Adrenal gland (tissue), 12 donors: ENCODE measurements around the gene TMEM250. TPM values are rescaled to one million over a fixed set of nuclear protein-coding genes. Genes with fewer than 3 reads are reported as not detected.

Experiments used
- DNase-seq, 7 donors: peaks; one replicate each; pipeline ENCODE4 v3.0.0-alpha.2; 2019 to 2020
- H3K27ac ChIP-seq, 5 donors: fragments of 200-600 bp; sonication (generic) in 4 of 5; 1 replicate in 3 of 5; 2 replicates in 2 of 5; pipeline versions ENCODE4 v1.5.1 to v1.8.0; 2016 to 2020; ENCODE audit warnings: mild to moderate bottlenecking in 1 of 5
- H3K27me3 ChIP-seq: fragments of 200-600 bp; 2 replicates; pipeline ENCODE4 v1.8.0; 2021
- H3K36me3 ChIP-seq, 2 donors: fragments of 200-600 bp; replicated peaks in 1 of 2; 1 replicate in 1 of 2; 2 replicates in 1 of 2; pipeline versions ENCODE4 v1.5.1 to v1.8.0; 2018 to 2022
- H3K4me1 ChIP-seq, 2 donors: fragments of 200-600 bp; replicated peaks in 1 of 2; 1 replicate in 1 of 2; 2 replicates in 1 of 2; pipeline versions ENCODE4 v1.5.1 to v1.8.0; 2018 to 2021
- H3K4me3 ChIP-seq, 4 donors: fragments of 200-600 bp; sonication (generic) in 3 of 4; one replicate each; pipeline ENCODE4 v1.5.1; 2016 to 2018
- H3K9me3 ChIP-seq, 3 donors: fragments of 200-600 bp; sonication (generic) in 1 of 3; replicated peaks in 1 of 3; 1 replicate in 2 of 3; 2 replicates in 1 of 3; pipeline versions ENCODE4 v1.5.1 to v1.8.0; 2016 to 2021
- POLR2A ChIP-seq, 2 donors: fragments of 450-650 bp; IDR thresholded peaks; one replicate each; pipeline ENCODE4 v1.6.1; 2017; ENCODE audit warnings: antibody characterized with exemption in 2 of 2, mild to moderate bottlenecking in 2 of 2, moderate library complexity in 1 of 2
- WGBS, 4 donors: extraction: QIAGEN DNeasy Blood & Tissue Kit in 2 of 4; methylation state at CpG; one replicate each; pipeline versions ENCODE4 v1.1.5 to v1.1.7; 2013 to 2017; 5-methylcytosine and 5-hydroxymethylcytosine counted together
- intact Hi-C, 2 donors: fragments of 100-400 bp; cut with DNase I; formaldehyde crosslinking; loops; one replicate each; pipeline versions ENCODE4 v1.14.1 to v1.15.0; 2022 to 2023
- polyA plus RNA-seq, 3 donors: library from polyadenylated mRNA; stranded (reverse); fragments of 200-250 nt in 2 of 3; fragments of 350-450 nt in 1 of 3; fragmentation: Illumina TruSeq in 1 of 3; extraction: RNeasy Lipid Tissue Mini Kit (QIAGEN cat#74804) in 1 of 3; gene quantifications; one replicate each; pipeline ENCODE4 v1.2.3, GENCODE V29; 2013 to 2014
- total RNA-seq, 9 donors: library from RNA; depleted of rRNA in 4 of 9; stranded (reverse); fragments of >200 nt in 4 of 9; fragments of 120-200 nt in 1 of 9; fragmentation: NEBNext Ultra II Directional in 1 of 9; extraction: Animal tissue kit (Norgen Biotek cat#: 25700) in 1 of 9; gene quantifications; one replicate each; pipeline versions ENCODE4 v1.1.0 to v1.2.4, GENCODE V29; 2013 to 2023
- TF ChIP-seq, protein P1 (sequence below), 6 experiments: fragments of 450-650 bp in 4 of 6; fragments of 200-600 bp in 2 of 6; sonication (generic) in 1 of 6; IDR thresholded peaks; 1 replicate in 5 of 6; 2 replicates in 1 of 6; pipeline versions ENCODE4 v1.5.1 to v1.8.0; 2016 to 2021; ENCODE audit warnings: antibody characterized with exemption in 6 of 6, mild to moderate bottlenecking in 2 of 6, moderate library complexity in 1 of 6
- donor health status: healthy with polysubstance abuse.
- donor health status: Bipolar disorder and iron deficiency.
- donor health status: DM: yes; HTN: yes; CAD: no.
- donor health status: DM: no; HTN: no; CAD: no.
- donor health status: DM: no; HTN: no; CAD: no.
- donor health status: DM: yes; HTN: yes; CAD: no.

Gene TMEM250
- total and polyA plus RNA-seq, 12 donors: 5.2 to 47.2 (median 28.0) TPM

DNA sequence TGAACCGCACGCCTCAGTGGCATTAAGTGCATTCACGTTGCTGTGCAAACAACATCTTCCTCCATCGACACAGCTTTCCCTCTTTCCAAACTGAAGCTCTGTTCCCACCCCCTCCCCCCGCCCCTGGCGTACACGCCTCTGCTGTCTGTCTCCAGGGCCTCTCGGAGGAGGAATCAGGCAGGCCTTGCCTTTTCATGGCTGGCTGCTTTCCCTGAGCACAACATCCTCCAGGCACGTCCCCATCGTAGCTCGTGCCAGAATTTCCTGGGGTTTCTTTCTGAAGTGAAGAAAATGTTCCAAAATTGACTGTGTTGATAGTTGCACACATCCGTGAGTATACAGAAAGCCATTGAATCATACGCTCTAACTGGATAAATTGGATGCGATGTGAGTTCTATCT lies 22.3 kb upstream of the TMEM250 start:
- H3K36me3 ChIP-seq: no peaks in the 10 kb centered on the region
- 68 to 78% (median 75%) methylated on average over 12 to 14 of the region's 14 CpGs for WGBS, 4 donors
- DNase-seq: no peak
- no peak overlapping the region for H3K27ac ChIP-seq
- peaks cover 22% of the 10 kb centered on the region for H3K27me3 ChIP-seq
- no peaks in the 10 kb centered on the region for H3K9me3 ChIP-seq
- no peak overlapping the region for H3K4me3 ChIP-seq
- H3K4me1 ChIP-seq: no peaks in the 10 kb centered on the region
- intact Hi-C loops: loop anchor here in 1 of 2 donors (10.0 kb wide), 1 partner anchor 144 kb away; no protein-coding TSS in a partner anchor
- TF ChIP-seq, protein P1, sequence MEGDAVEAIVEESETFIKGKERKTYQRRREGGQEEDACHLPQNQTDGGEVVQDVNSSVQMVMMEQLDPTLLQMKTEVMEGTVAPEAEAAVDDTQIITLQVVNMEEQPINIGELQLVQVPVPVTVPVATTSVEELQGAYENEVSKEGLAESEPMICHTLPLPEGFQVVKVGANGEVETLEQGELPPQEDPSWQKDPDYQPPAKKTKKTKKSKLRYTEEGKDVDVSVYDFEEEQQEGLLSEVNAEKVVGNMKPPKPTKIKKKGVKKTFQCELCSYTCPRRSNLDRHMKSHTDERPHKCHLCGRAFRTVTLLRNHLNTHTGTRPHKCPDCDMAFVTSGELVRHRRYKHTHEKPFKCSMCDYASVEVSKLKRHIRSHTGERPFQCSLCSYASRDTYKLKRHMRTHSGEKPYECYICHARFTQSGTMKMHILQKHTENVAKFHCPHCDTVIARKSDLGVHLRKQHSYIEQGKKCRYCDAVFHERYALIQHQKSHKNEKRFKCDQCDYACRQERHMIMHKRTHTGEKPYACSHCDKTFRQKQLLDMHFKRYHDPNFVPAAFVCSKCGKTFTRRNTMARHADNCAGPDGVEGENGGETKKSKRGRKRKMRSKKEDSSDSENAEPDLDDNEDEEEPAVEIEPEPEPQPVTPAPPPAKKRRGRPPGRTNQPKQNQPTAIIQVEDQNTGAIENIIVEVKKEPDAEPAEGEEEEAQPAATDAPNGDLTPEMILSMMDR (IDR thresholded peaks at IDR 0.05): no peak
- TF ChIP-seq POLR2A (IDR thresholded peaks at IDR 0.05): no peak

DNA sequence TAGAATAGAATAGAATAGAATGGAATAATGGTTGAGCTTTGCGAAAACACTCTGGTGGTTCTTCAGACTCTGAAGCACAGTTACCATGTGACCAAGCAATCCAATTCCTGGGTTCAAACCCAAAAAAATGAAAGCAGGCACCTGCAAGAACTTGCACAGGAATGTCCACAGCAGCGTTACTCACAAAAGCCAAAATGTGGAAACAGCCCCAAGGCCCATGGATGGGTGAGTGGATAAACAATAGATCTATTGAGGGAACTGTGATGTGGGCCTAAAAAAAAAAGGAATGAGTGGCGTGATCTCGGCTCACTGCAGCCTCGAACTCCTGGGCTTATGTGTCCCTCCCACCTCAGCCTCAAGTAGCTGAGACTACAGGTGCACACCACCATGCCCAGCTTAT lies 21.4 kb upstream of the TMEM250 start:
- Histone ChIP-seq H3K36me3 (no peaks in the 10 kb centered on the region), H3K4me1 (no peaks in the 10 kb centered on the region), H3K9me3 (no peaks in the 10 kb centered on the region), H3K27me3 (peaks cover 31% of the 10 kb centered on the region), H3K27ac (no peak overlapping the region), H3K4me3 (no peak overlapping the region)
- TF ChIP-seq, protein P1 (IDR thresholded peaks at IDR 0.05): no peak
- TF ChIP-seq POLR2A (IDR thresholded peaks at IDR 0.05): no peak
- intact Hi-C loops: loop anchor here in 1 of 2 donors (10.0 kb wide), 1 partner anchor 145 kb away; no protein-coding TSS in a partner anchor
- 82 to 93% (median 90%) methylated on average over 5 of the region's 5 CpGs for WGBS, 4 donors
- DNase-seq: no peak

DNA sequence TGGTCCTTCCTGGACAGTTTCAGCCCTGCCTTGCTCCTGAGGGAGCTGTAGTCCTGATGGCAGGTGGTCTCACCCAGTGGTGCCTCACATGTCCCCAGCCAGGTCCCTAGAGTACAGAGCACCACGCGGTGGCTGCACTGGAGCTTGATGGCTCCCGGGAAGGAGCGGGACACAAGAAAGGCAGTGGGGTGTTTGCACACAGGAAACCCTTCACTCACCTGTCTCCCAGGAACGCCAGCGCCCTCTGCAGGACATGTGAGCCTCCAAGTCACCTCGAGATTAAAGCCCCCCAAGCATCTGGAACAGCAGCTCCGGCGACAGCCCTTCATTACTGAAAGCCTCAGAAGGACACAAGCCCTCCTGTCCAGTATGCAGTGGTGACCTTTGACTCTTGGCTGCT lies 19.9 kb upstream of the TMEM250 start:
- H3K27ac ChIP-seq: no peak overlapping the region
- no peak for TF ChIP-seq POLR2A (IDR thresholded peaks at IDR 0.05)
- TF ChIP-seq, protein P1 (IDR thresholded peaks at IDR 0.05): no peak
- H3K4me1 ChIP-seq: peaks cover 1 to 2% of the 10 kb centered on the region in 2 donors
- H3K36me3 ChIP-seq: no peaks in the 10 kb centered on the region
- H3K27me3 ChIP-seq: peaks cover 34% of the 10 kb centered on the region
- H3K4me3 ChIP-seq: no peak overlapping the region
- intact Hi-C loops: no loop called here
- no peaks in the 10 kb centered on the region for H3K9me3 ChIP-seq
- 13 to 37% (median 20%) methylated on average over 6 to 9 of the region's 9 CpGs for WGBS, 4 donors
- no peak for DNase-seq

DNA sequence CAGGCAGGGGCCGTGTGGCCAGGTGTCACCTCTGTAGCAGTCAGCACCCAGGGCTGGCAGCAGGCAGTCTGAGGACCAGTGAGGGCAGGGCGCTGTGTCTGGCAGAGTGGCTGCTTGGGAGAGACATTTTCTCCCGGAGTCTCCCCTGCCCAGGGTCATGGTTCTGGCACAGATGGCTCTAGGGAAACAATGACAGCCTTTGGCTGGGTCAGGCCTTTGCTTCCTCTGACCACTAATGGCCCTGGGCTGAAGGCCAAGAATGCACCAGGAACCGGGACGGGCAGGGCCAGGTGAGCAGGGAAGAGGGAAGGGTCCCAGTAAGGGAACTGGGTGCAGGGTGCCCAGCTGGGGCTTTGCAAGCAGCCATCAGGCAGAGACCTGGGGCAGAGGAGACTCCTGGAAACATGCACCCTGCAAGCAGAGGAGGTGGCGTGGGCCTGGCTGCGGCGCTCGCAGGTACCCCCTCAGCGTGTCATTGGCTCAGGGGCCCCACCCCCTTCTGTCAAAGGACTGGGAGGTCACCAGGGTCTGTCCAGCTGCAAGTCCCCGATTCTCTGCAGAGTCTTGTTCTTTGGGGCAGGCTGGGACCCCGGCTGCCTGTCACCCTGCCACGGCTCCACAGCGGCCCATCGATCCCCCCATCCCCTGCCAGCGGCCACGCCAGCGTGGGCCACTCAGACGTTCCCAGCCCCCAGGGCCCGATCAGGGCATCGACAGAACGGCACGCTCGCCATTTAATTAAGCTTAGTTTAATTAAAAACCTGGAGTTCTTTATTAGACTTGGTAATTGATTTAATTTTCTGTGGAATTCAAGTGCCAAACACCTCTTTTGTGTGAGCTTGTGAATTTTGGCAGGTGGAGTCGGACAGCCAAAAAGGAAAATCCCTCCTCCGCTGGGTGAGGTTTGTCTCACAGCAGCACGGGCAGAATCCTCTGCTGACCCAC lies 18.9 kb upstream of the TMEM250 start:
- peaks cover 32% of the 10 kb centered on the region for H3K27me3 ChIP-seq
- no peaks in the 10 kb centered on the region for H3K36me3 ChIP-seq
- no peaks in the 10 kb centered on the region for H3K9me3 ChIP-seq
- no peak overlapping the region for H3K27ac ChIP-seq
- WGBS, 4 donors: 66 to 75% (median 70%) methylated on average over 19 to 27 of the region's 27 CpGs
- peaks cover 5 to 6% of the 10 kb centered on the region in 2 donors for H3K4me1 ChIP-seq
- H3K4me3 ChIP-seq: no peak overlapping the region
- peak in 3 of 7 donors; percentile 26 to 60 (median 38) for DNase-seq
- TF ChIP-seq POLR2A (IDR thresholded peaks at IDR 0.05): no peak
- TF ChIP-seq, protein P1 (IDR thresholded peaks at IDR 0.05): no peak
- intact Hi-C loops: no loop called here
